ENCODE results near the gene CDK11A. TPM values are rescaled to one million over a fixed set of nuclear protein-coding genes. Genes with fewer than 3 reads are reported as not detected.
"Not testable (repeated sequence)": the region's sequence is repeated elsewhere in the genome, so short reads cannot be mapped to it uniquely, and the experiment has no call there.

The CDK11A gene
- total and polyA plus RNA-seq, 2 experiments from 2014 or later = 5.1 to 20.0 TPM

DNA sequence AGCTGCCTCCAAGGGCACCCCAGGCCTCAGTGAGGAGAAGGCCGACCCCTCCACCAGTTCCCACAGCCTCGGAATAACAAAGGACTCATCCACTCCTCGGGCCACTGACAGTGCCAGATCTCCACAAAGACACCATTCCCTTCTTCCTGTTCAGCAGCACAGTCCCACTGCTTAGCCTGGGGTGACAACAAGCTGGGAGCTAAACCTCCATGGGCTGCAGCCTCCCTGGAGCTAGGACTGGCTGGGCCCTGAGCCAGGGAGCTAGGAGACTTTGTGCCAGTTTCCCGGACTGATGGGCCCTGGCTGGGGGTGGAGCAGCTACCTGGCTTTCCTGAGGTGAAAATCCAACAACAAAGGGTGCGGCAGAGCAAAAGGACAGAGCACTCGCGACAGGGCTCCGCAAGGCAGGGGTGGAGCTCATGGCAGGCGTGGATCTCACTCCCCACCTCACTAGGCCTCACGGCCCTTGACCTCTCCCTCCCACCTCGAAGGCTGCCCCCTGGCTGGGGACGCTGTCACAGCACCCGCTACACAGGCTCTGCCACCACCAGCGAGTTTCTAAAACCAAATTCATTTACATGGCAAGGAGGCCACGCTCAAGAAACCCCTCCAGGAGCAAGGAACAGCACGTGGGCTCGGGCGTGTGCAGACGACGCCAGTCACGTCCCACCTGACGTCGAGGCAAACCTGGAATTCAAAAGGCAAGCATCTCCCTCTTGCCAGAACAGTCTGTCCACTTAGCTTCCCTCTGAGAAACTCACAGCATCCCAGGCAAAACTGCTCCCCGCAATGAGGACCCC is 45.4 kb downstream of the CDK11A start:
- Histone ChIP-seq H3K4me1 (ENCODE audit: insufficient read depth) (no peaks in the 10 kb centered on the region), H4K20me1 (ENCODE audit: insufficient read depth) (no peaks in the 10 kb centered on the region), H3K27ac (no peak overlapping the region), H2AFZ (no peak overlapping the region), H3F3A (ENCODE audit: insufficient read depth) (no peaks in the 10 kb centered on the region), H3K9me2 (ENCODE audit: insufficient read depth) (no peaks in the 10 kb centered on the region), H3K27me3 (replicated peaks; ENCODE audit: insufficient read depth) (no peaks in the 10 kb centered on the region), H3K9me3 (ENCODE audit: low read depth) (no peaks in the 10 kb centered on the region), H3K9ac (no peak overlapping the region), H3K79me2 (ENCODE audit: insufficient read depth) (peaks cover 66% of the 10 kb centered on the region), H3K4me2 (ENCODE audit: unreplicated experiment) (no peak overlapping the region), H3K36me3 (ENCODE audit: low read depth) (no peaks in the 10 kb centered on the region), H3K4me3 (no peak overlapping the region)
- in situ Hi-C loops (cut with MboI) = no loop called here
- no peak for DNase-seq
- WGBS, 2 experiments (ENCODE audit: low coverage in 1 of 2, low lambda C conversion rate in 2 of 2, missing lambda C conversion rate in 2 of 2) = 73 to 75% methylated on average over 22 to 24 of the region's 24 CpGs
- no peak for TF ChIP-seq EZH2 (IDR thresholded peaks at IDR 0.05; ENCODE audit: insufficient read depth, poor library complexity, severe bottlenecking)
- no peak for TF ChIP-seq EZH2phosphoT487 (IDR thresholded peaks at IDR 0.05; ENCODE audit: insufficient read depth, low read depth)

GRCh38 chr1:1677718-1678580 is 46.2 kb downstream of the CDK11A start:
- no peaks in the 10 kb centered on the region for H4K20me1 ChIP-seq (ENCODE audit: insufficient read depth)

GRCh38 chr1:1676087-1676486 is 48.1 kb downstream of the CDK11A start:
- H2AFZ ChIP-seq; H3K4me1 ChIP-seq (ENCODE audit: insufficient read depth); H3K4me3 ChIP-seq; H3K9ac ChIP-seq; H3K36me3 ChIP-seq (ENCODE audit: low read depth); H3K9me2 ChIP-seq (ENCODE audit: insufficient read depth); DNase-seq; H3K27me3 ChIP-seq (replicated peaks; ENCODE audit: insufficient read depth); H4K20me1 ChIP-seq (ENCODE audit: insufficient read depth); H3K9me3 ChIP-seq (ENCODE audit: low read depth); H3K4me2 ChIP-seq (ENCODE audit: unreplicated experiment); H3F3A ChIP-seq (ENCODE audit: insufficient read depth); H3K27ac ChIP-seq; in situ Hi-C loops (cut with MboI): not testable (repeated sequence)
- WGBS, 2 experiments (ENCODE audit: low coverage in 1 of 2, low lambda C conversion rate in 2 of 2, missing lambda C conversion rate in 2 of 2) = 87% methylated on average over 5 of the region's 21 CpGs; no CpG with 5 or more reads in 1 of the 2 experiments
- H3K79me2 ChIP-seq (ENCODE audit: insufficient read depth) = peaks cover 39% of the 10 kb centered on the region

More at GRCh38 chr1:1677718-1678580, 46.2 kb downstream of the CDK11A start:
- DNase-seq = no peak
- no peak overlapping the region for H3K4me2 ChIP-seq (ENCODE audit: unreplicated experiment)
- H3F3A ChIP-seq (ENCODE audit: insufficient read depth) = no peaks in the 10 kb centered on the region
- H3K9me2 ChIP-seq (ENCODE audit: insufficient read depth) = no peaks in the 10 kb centered on the region
- no peak overlapping the region for H3K4me3 ChIP-seq
- no peaks in the 10 kb centered on the region for H3K4me1 ChIP-seq (ENCODE audit: insufficient read depth)
- no peaks in the 10 kb centered on the region for H3K9me3 ChIP-seq (ENCODE audit: low read depth)
- TF ChIP-seq EZH2 (IDR thresholded peaks at IDR 0.05; ENCODE audit: insufficient read depth, poor library complexity, severe bottlenecking) (no peak), EZH2phosphoT487 (IDR thresholded peaks at IDR 0.05; ENCODE audit: insufficient read depth, low read depth) (no peak)
- no peak overlapping the region for H3K27ac ChIP-seq
- in situ Hi-C loops (cut with MboI) = no loop called here
- WGBS, 2 experiments (ENCODE audit: low coverage in 1 of 2, low lambda C conversion rate in 2 of 2, missing lambda C conversion rate in 2 of 2) = 87 to 88% methylated on average over 38 to 39 of the region's 39 CpGs
- H3K79me2 ChIP-seq (ENCODE audit: insufficient read depth) = peaks cover 57% of the 10 kb centered on the region
- no peaks in the 10 kb centered on the region for H3K36me3 ChIP-seq (ENCODE audit: low read depth)
- H3K9ac ChIP-seq = no peak overlapping the region
- H2AFZ ChIP-seq = no peak overlapping the region
- no peaks in the 10 kb centered on the region for H3K27me3 ChIP-seq (replicated peaks; ENCODE audit: insufficient read depth)

DNA sequence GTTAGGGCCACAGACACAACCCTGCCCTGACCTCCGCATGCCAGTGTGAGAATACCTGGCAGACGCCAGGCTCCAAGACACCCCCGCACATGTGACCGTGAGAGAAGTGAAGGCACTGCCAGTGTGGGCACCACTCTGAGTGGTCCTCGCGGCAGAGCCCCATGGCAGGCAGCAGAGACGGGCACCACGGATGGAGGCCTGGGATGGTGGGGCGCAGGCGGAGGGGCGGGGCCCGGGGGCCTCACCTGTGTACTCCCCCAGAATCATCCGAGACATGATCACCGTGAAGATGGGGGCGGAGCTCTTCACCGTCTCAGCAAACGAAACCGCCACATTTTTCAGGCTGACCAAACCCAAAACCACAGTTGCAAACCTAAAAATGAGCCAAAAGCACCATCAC is 48.9 kb downstream of the CDK11A start:
- H3K9me2 ChIP-seq (ENCODE audit: insufficient read depth); H3K36me3 ChIP-seq (ENCODE audit: low read depth); DNase-seq; H3K9me3 ChIP-seq (ENCODE audit: low read depth); H3K27me3 ChIP-seq (replicated peaks; ENCODE audit: insufficient read depth); H3K4me2 ChIP-seq (ENCODE audit: unreplicated experiment); in situ Hi-C loops (cut with MboI); H3K4me3 ChIP-seq; H3F3A ChIP-seq (ENCODE audit: insufficient read depth); H3K9ac ChIP-seq; H3K27ac ChIP-seq; H2AFZ ChIP-seq; H4K20me1 ChIP-seq (ENCODE audit: insufficient read depth); H3K4me1 ChIP-seq (ENCODE audit: insufficient read depth): not testable (repeated sequence)
- WGBS, 2 experiments (ENCODE audit: low coverage in 1 of 2, low lambda C conversion rate in 2 of 2, missing lambda C conversion rate in 2 of 2) = 96% methylated on average over 14 of the region's 18 CpGs; no CpG with 5 or more reads in 1 of the 2 experiments
- H3K79me2 ChIP-seq (ENCODE audit: insufficient read depth) = peaks cover 30% of the 10 kb centered on the region

- in situ Hi-C loops (cut with MboI); H4K20me1 ChIP-seq (ENCODE audit: insufficient read depth); H3K9ac ChIP-seq; H3K27me3 ChIP-seq (replicated peaks; ENCODE audit: insufficient read depth); H2AFZ ChIP-seq; H3F3A ChIP-seq (ENCODE audit: insufficient read depth); H3K27ac ChIP-seq; H3K36me3 ChIP-seq (ENCODE audit: low read depth); H3K9me3 ChIP-seq (ENCODE audit: low read depth); H3K4me1 ChIP-seq (ENCODE audit: insufficient read depth); H3K4me3 ChIP-seq; H3K4me2 ChIP-seq (ENCODE audit: unreplicated experiment); H3K9me2 ChIP-seq (ENCODE audit: insufficient read depth); DNase-seq: not testable (repeated sequence)
- 78 to 86% methylated on average over 12 to 16 of the region's 21 CpGs for WGBS, 2 experiments (ENCODE audit: low coverage in 1 of 2, low lambda C conversion rate in 2 of 2, missing lambda C conversion rate in 2 of 2)
- H3K79me2 ChIP-seq (ENCODE audit: insufficient read depth) = peaks cover 26% of the 10 kb centered on the region
Observed at GRCh38 chr1:1674806-1675205, 49.4 kb downstream of the CDK11A start.
